GM21737 (cell line): ENCODE measurements around the gene CHST3.
"Not testable (repeated sequence)": the region's sequence is repeated elsewhere in the genome, so short reads cannot be mapped to it uniquely, and the experiment has no call there.

Source experiments
- ATAC-seq: cut with Tn5 transposase; IDR thresholded peaks from one replicate; pipeline ENCODE4 v1.9.1; 2021; ENCODE audit warnings: mild to moderate bottlenecking, moderate library complexity; ENCODE audit not compliant: unreplicated experiment

CHST3 gene

DNA sequence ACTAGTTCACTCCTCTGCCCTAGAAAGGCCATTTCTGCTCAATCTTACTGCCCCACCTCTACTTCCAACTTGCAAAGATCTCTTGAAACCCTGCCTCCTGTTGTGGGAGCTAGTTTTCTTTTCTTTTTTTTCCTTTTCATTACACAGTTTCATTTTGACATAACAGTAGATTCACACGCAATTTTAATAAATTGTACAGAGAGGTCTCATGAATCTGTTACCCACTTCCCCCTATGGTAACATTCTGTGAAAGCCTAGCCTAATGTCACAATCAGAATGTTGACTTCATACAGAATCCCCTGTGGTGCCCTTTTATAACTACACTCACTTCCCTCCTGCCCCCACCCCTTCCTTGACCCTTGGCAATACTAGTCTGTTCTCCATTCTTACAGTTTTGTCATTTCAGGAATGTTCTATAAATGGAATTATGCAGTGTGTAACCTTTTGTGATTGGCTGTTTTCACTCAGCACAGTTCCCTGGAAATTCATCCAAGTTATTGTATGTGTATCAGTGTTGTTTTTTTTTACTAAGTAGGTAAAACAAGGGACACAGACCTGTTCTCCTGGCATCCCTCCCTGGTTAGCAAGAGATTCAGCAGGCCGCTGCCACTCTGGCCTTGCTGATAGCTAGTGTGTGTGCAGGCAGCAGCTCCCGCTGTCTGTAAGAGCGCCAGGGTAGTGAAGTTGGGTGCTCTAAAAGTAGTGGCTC, 21.5 kb downstream of the CHST3 start:
- ATAC-seq = no peak

DNA sequence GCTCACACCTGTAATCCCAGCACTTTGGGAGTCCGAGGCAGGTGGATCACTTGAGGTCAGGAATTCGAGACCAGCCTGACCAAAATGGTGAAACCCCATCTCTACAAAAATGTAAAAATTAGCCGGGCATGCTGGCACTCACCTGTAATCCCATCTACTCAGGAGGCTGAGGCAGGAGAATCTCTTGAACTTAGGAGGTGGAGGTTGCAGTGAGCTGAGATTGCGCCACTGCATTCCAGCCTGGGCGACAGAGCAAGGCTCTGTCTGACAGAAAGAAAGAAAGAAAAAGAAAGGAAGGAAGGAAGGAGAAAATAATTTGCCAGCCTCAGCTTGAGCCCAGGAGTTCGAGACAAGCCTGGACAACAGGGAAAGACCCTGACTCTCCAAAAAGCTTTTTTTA, 24.7 kb downstream of the CHST3 start:
- ATAC-seq = not testable (repeated sequence)

DNA sequence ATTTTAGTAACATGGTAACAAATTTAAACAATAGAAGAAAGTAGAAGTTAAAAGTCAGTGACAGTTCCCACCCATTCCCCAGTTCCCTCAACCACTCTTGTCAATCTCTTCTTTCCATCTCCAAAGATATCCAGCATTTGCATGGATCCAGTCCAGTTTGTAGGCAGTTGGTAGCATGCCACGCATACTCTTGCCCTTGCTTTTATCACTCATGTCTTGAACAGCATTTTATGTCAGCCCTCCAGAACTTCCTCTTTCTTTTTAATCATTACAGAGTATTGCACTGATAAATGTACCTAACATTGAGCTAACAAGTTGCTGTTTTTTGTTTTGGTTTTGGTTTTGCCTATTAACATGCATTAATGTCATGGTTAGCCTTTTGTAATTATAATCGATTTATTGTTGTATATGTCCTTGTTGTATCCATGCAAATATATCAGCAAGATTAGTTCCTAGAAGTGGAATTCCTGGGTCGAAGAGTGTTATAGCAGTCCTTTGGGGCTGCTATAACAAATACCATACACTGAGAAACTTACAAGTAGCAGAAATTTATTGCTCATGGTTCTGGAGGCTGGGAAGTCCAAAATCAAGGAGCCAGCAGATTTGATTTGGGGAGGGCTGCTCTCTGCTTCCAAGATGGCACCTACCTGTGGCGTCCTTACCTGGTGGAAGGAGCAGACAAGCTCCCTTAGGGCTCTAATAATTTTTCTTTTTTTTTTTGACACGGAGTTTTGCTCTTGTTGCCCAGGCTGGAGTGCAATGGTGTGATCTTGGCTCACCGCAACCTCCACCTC, 25.7 kb downstream of the CHST3 start:
- no peak for ATAC-seq

DNA sequence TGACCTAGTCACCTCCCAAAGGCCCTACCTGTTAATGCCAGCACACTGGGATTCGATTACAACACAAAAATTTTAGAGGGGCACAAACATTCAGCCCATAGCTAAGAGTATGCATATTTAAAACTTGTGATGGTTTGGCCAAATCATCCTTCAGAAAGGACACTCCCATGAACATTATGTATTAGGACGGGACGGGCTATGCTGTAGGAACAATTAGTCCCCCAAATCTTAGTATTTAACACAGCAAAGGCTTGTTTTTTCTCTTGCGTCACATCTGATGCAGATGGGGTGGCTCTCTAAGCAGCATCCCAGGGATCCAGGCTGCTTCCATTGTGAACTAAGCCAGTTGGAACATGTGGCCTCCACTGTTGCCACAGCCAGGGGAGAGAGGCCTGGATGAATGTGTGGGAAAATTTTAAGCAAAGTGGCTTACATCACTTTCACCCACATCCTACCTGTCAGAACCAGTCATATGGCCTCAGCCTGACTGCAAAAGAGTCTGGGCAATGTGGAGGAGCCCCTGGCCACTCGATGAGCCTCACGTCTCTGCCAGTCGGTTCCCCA, 26.6 kb downstream of the CHST3 start:
- ATAC-seq = no peak

DNA sequence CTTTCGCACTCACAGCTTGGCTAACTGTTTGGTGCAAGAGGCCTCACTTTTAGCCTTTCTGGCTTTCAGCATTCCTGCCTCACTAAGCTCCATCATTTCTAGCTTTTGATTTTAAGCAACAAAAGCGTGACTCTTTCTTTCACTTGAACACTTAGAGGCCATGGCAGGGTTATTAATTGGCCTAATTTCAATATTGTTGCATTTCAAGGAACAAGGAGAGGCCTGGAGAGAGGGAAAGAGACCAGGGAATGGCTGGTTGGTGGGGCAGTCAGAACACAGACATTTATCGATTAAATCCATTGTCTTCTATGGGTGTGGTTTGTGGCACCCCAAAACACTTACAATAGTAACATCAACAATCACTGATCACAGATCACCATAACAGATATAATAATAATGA, 31.3 kb downstream of the CHST3 start:
- ATAC-seq = no peak

DNA sequence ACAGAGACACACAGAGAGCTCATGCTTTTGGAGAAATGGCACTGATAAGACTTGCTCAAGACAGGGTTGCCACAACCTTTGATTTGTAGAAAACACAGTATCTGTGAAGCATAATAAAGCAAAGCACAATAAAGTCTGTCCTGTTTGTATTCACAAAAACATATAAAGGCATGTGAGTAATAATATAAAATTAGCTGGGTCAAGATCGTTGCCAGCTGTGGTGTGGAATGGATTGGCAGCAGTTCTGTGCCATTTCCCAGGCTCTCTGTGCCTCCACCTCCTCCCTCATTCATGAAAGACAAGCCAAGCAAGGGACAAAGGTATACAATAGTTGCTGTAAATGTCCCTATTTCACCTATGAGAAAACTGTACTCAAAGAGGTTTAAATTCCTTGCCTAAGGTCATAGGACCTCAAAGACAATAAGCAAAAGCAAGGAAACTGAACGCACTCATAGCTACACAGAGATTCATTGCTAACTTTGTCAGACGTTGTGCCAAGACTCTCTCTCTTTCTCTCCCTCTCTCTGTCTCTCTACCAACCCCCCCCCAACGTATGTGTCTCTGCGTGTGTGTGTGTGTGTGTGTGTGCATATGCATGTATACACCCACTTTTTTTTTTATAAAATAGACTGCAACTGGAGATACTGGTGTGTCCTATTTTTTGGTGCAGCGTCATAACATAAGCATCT, 31.8 kb downstream of the CHST3 start:
- ATAC-seq = no peak

DNA sequence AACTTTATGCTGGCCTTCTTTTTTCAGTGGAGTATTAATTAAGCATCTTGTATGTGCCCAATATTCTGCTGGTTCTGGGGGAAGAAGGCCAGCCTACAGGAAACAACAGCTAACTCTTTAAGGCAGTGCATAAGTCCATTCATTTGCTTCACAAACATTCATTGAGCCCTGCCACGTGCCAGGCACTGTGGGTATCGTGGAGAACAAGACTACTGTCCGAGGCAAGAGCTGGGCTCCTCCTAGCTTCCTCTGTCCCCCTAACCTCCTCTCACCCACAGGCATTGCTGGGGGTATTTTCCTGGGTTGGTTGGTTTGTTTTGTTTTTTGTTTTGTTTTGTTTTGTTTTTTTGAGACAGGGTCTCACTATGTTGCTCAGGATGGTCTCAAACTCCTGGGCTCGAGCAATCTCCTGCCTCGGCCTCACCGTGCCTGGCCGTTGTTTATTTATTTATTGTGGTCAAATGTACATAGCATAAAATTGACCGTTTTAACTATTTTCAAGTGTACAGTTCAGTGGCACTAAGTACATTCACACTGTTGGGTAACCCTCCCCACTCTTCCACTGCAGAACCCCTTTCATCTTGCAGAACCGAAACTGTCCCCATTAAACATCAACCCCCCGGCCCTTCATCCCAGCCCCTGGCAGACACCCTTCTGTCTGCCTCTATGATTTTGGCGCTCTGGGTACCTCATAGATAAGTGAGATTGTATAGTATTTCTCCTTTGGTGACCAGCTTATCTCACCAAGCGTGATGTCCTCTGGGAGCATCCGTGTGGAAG, 32.6 kb downstream of the CHST3 start:
- ATAC-seq = no peak

DNA sequence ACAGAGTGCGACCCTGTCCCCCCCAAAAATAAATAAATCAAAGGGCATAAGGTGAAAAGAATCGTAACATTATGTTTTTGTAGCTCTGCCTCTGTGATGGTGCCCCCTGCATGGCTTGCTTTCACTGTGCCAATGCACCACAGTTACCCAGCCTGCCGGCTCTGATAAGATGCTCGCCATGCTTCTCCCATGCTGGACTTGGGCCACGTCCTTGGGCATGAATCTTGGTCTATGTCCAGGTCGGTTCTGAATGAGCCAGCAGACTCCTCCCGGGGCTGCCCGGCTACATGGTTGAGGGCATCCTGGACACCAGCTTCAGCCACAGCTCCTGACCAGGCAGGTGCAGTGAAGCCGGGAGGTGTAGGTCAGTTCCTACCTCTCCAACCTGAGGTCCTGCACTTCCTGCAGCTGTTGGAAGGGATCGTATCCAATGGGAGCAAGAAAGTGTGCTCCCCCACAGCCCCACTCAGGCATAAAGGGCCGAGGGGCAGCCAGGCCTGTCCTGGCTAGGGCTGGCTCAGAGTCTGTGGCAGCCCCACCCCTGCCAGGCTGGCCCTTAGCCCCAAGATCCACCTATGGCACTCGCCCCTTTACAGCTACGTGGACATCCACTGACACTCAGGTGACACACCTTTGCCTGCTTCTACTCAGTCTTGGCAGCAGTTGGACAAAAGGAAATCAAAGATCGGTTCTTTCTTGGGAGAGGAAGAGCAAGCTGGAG, 34.1 kb downstream of the CHST3 start:
- ATAC-seq = no peak

DNA sequence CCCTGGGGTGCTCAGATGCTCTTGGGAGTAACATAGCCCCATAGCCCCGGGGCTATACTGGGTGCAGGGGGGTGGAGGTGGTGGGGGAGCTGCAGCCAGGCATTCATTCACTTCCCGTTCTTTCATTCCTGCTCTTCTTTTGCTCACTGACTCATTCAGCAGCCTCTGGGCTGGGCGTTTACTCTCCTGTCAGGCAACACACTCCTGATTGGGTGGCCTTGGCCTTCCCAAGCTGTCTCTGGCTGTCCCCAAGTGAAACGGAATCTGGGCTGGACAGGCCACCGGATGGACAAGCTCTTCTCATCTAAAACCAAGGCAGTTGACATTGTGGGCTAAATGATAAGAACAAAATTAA, 34.6 kb downstream of the CHST3 start:
- ATAC-seq = no peak

DNA sequence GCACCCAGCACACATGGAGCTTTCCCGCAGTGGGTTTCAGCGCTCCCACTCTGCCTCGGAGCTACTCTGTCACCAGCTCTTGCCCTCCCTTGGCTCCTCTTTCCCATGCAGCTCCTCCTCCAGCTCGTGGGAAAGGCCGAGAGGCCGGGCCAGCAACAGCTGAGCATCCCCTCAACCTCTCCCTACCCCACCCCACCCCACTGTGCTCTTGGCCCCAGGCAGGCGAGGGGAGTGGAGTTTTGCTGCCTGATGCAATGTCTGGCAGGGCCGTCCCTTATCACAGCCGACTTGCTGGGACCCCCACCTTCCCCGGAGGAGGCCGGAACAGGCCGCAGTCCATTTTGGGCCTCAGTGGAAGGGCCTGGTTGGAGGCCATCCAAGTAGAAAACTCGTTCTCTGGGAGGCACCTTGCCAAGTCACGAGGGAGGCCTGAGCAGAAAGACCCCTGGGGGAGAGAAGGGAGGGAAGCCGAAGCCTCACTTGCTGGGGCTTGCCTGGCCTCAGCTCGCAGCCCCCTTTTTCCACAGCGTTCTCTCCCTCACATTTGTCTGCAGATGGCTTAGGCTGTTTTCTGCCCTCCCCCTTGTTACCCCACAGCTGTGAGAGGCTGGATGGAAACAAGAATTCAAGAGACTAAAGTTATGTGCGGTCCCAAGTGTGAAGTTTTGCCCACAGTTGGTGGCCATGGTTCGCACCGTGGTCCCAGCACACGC, 35.3 kb downstream of the CHST3 start:
- no peak for ATAC-seq

DNA sequence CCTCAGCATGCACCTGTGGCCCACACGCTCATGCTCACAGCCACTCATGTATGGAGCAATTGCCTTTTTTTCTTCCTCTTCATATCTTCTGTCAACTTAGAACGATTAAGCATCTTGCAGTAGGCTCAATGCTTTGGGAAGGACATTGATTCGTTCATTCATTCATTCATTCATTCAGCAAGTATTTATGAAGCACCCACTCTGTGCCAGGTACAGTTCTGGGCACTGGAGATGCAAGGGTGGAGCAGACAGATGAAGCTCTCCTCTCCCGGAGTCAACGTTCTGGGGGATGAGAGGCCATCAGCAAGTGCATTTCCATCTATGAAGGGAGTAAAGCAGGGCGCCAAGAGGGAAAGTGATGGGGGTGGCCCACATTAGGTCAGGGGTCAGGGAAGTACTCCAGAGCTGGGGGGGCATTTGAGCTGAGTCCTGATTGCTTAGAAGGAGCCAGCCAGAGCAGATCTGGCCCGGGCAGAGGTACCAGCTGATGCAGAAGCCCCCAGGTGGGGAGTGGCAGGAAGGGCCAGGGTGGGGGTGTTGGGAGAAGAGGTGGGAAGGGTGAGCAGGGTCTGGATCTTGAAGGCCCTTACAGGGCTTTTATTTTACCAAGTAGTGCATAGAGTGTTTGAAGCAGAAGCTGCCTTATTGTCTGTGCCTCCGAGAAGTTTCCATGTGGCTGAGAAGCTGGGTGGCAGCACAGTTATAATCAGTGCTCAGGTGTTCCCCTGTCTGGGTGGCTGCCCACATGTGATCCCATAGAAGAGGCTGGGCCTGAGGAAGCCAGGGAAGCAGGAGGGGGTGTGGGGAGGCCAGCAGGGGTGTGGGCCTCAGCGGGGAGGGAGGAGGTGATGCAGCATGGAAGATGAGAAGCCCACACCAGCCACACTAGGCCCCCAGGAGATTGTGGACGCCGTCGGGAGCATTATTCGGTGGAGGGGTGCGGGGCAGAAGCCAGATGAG, 36.2 kb downstream of the CHST3 start:
- ATAC-seq = no peak

DNA sequence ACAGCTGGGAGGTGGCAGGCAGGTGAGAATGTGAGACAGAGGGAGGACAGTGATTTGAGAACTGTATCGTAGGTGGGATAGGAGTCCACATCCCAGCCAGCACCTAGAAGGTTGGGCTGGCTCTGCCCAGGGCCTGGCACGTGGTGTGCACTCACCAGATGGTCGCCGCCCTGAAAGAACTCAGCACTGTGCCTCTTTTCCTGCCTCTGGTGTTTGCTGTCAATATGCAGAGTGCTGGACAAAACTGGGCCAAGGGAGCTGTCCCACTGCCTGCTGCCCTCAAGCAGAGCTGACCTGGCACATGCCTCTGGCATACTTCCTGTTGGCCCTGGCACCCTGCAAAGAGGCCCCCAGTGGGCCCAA, 36.8 kb downstream of the CHST3 start:
- no peak for ATAC-seq

DNA sequence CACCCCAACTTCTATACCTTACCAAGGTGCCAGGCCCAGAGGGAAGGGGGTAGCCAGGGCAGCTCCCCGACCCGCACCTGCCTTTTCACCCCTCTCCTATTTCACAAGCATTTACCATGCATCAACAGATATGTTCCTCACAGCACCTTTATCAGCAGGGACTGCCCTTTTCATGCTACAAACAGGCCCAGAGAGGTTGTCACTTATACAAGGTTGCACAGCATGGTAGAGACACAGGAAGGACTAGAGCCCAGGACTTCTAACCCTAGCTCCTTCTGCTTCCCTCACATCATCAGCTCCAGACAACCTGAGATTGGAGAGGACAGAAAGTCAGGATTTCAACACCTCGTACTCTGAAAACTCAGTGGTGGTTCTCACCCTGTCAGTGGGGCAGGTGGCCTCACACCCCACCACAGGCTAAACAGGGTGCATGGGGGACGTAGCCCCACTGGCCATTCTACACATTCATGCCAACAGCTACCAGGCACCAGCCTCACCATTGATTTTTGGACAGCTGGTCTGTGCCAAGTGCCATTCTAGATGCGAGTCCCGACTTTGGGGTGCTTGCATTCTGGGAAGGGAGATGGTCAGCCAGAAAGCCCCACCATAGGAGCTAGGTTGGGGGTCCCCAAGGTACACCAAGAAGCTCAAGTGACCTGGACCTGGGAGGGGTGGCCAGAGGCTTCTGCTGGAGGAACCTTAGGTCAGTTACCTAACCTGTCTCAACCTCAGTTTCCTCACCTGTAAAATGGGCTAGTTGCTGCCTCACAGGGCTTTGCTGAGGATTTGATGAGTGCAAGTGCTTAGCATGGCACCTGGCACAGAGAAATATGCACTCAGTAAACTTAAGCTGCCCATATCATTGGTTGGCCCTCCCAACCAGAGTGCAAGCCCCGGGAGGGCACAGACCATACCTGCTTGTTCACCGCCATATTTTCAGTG, 38.4 kb downstream of the CHST3 start:
- no peak for ATAC-seq

DNA sequence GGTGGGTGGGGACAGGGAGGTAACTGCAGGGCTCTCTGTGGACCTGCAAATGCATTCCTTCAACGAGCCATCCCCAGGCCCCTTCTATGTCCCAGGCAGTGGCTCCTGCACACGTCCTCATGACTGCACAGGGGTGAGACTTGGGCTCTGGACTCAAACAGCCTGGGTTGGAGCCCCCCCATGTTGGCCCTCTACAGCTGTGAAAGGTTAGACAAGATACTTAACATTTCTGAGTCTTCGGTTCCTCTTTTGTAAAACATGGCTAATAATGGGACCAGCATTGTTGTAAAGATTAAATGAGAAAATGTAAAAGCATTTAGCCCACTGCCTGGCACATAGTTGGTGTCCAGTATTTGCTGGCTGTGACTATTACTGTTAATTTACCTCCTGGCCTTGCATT, 41.8 kb downstream of the CHST3 start:
- ATAC-seq = no peak

DNA sequence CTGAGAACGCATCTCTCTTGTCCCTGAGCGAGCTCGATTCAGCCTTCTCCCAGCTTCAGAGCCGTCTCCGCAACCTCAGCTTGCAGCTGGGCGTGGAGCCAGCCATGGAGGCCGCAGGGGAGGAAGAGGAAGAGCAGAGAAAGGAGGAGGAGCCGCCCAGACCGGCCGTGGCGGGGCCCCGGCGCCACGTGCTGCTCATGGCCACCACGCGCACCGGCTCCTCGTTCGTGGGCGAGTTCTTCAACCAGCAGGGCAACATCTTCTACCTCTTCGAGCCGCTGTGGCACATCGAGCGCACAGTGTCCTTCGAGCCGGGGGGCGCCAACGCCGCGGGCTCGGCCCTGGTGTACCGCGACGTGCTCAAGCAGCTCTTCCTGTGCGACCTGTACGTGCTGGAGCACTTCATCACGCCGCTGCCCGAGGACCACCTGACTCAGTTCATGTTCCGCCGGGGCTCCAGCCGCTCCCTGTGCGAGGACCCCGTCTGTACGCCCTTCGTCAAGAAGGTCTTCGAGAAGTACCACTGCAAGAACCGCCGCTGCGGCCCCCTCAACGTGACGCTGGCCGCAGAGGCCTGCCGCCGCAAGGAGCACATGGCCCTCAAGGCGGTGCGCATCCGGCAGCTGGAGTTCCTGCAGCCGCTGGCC, 43.2 kb downstream of the CHST3 start:
- no peak for ATAC-seq

DNA sequence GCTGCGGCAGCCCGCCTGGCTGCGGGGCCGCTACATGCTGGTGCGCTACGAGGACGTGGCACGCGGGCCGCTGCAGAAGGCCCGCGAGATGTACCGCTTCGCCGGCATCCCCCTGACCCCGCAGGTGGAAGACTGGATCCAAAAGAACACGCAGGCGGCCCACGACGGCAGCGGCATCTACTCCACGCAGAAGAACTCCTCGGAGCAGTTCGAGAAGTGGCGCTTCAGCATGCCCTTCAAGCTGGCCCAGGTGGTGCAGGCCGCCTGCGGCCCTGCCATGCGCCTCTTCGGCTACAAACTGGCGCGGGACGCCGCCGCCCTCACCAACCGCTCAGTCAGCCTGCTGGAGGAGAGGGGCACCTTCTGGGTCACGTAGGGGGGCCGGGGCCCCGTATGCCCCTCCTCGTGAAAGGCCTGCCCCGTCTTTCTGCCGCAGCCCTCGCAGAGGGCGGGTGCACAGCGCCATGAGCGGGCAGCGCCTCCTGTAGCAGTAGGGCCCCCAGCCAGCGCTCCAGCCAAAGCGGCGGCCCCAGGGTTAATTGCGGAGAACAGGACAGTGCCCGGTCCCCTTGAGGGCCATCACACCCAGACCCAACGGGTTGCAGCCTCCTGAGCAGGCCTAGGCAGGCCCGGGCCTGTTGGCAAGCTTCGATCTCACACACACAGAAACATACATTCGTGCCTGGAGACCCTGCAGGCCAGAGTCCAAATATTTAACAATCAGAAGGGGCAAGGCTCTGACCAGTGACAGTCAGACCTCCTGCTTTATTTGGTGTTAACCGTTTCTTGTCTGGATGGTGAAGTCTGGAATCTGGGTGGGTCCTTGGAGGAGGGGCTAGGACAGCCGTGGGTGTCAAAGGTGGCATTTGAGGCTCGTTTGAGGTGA, 44.1 kb downstream of the CHST3 start:
- ATAC-seq = no peak
